Tibial nerve (tissue), 3 donors: Measurements from ENCODE around the gene MR1.

Experiments
- CTCF ChIP-seq, 5 experiments: fragments of 200-600 bp in 3 of 5; fragments of 450-650 bp in 2 of 5; sonication (generic) in 3 of 5; IDR thresholded peaks; one replicate each; pipeline ENCODE4 v1.5.1; 2016 to 2019; ENCODE audit warnings: antibody characterized with exemption in 5 of 5, mild to moderate bottlenecking in 3 of 5, moderate library complexity in 2 of 5
- POLR2A ChIP-seq, 2 donors: fragments of 450-650 bp; IDR thresholded peaks; one replicate each; pipeline ENCODE4 v1.6.1; 2017; ENCODE audit warnings: antibody characterized with exemption in 2 of 2, mild to moderate bottlenecking in 2 of 2, moderate library complexity in 2 of 2

- TF ChIP-seq CTCF (IDR thresholded peaks at IDR 0.05) = peak in 3 of 5 experiments; percentile 4 to 52 (median 24)
- TF ChIP-seq POLR2A (IDR thresholded peaks at IDR 0.05) = peak; percentile 100
These were observed 54.6 kb downstream of the MR1 start, which contains the start of gene IER5 for GRCh38 chr1:181088079-181089016.
